ENCODE measurements around the gene NMT2. TPM values are rescaled to one million over a fixed set of nuclear protein-coding genes. Genes with fewer than 3 reads are reported as not detected.

Gene NMT2
- polyA plus RNA-seq, 4 donors: 9.2 to 19.2 (median 11.9) TPM

- Histone ChIP-seq H3K27ac (ENCODE audit: low read depth in 1 of 3, low read length in 2 of 3) (no peak overlapping the region), H3K36me3 (ENCODE audit: control insufficient read depth in 3 of 3, insufficient read depth in 2 of 3, low read depth in 1 of 3, low read length in 3 of 3) (peaks cover 0 to 8% (median 0%) of the 10 kb centered on the region in 3 donors), H3K4me3 (ENCODE audit: low read depth in 1 of 3, low read length in 3 of 3) (no peak overlapping the region), H3K9me3 (ENCODE audit: control insufficient read depth in 2 of 2, insufficient read depth in 1 of 2, low read depth in 1 of 2, low read length in 1 of 2) (no peaks in the 10 kb centered on the region), H3K4me1 (ENCODE audit: control insufficient read depth in 3 of 3, insufficient read depth in 2 of 3, low read depth in 1 of 3, low read length in 2 of 3) (no peaks in the 10 kb centered on the region), H3K27me3 (ENCODE audit: control insufficient read depth in 3 of 3, insufficient read depth in 3 of 3, low read length in 3 of 3) (no peaks in the 10 kb centered on the region)
- WGBS, 3 donors: 57 to 60% (median 58%) methylated on average over 16 of the region's 16 CpGs
- FAIRE-seq (no peak), DNase-seq (no peak)
These were observed 27.1 kb downstream of the NMT2 start for GRCh38 chr10:15141136-15142054.

GRCh38 chr10:15140698-15141097 is 27.8 kb downstream of the NMT2 start:
- H3K9me3 ChIP-seq (ENCODE audit: control insufficient read depth in 2 of 2, insufficient read depth in 1 of 2, low read depth in 1 of 2, low read length in 1 of 2): no peaks in the 10 kb centered on the region
- WGBS, 3 donors: 90 to 96% (median 91%) methylated on average over 7 of the region's 7 CpGs
- peaks cover 0 to 8% (median 0%) of the 10 kb centered on the region in 3 donors for H3K36me3 ChIP-seq (ENCODE audit: control insufficient read depth in 3 of 3, insufficient read depth in 2 of 3, low read depth in 1 of 3, low read length in 3 of 3)
- H3K4me1 ChIP-seq (ENCODE audit: control insufficient read depth in 3 of 3, insufficient read depth in 2 of 3, low read depth in 1 of 3, low read length in 2 of 3): no peaks in the 10 kb centered on the region
- no peaks in the 10 kb centered on the region for H3K27me3 ChIP-seq (ENCODE audit: control insufficient read depth in 3 of 3, insufficient read depth in 3 of 3, low read length in 3 of 3)
- FAIRE-seq: no peak
- DNase-seq: no peak
- H3K4me3 ChIP-seq (ENCODE audit: low read depth in 1 of 3, low read length in 3 of 3): no peak overlapping the region
- no peak overlapping the region for H3K27ac ChIP-seq (ENCODE audit: low read depth in 1 of 3, low read length in 2 of 3)

- 99 to 100% (median 100%) methylated on average over 1 of the region's 1 CpG for WGBS, 3 donors
- Histone ChIP-seq H3K27ac (ENCODE audit: low read depth in 1 of 3, low read length in 2 of 3) (no peak overlapping the region), H3K4me1 (ENCODE audit: control insufficient read depth in 3 of 3, insufficient read depth in 2 of 3, low read depth in 1 of 3, low read length in 2 of 3) (no peaks in the 10 kb centered on the region), H3K9me3 (ENCODE audit: control insufficient read depth in 2 of 2, insufficient read depth in 1 of 2, low read depth in 1 of 2, low read length in 1 of 2) (no peaks in the 10 kb centered on the region), H3K27me3 (ENCODE audit: control insufficient read depth in 3 of 3, insufficient read depth in 3 of 3, low read length in 3 of 3) (no peaks in the 10 kb centered on the region), H3K4me3 (ENCODE audit: low read depth in 1 of 3, low read length in 3 of 3) (no peak overlapping the region), H3K36me3 (ENCODE audit: control insufficient read depth in 3 of 3, insufficient read depth in 2 of 3, low read depth in 1 of 3, low read length in 3 of 3) (peaks cover 2 to 32% (median 12%) of the 10 kb centered on the region in 3 donors)
- DNase-seq (no peak), FAIRE-seq (no peak)
These were observed 30.9 kb downstream of the NMT2 start for GRCh38 chr10:15137636-15138035.

- H3K9me3 ChIP-seq (ENCODE audit: control insufficient read depth in 2 of 2, insufficient read depth in 1 of 2, low read depth in 1 of 2, low read length in 1 of 2): no peaks in the 10 kb centered on the region
- H3K4me3 ChIP-seq (ENCODE audit: low read depth in 1 of 3, low read length in 3 of 3): no peak overlapping the region
- H3K36me3 ChIP-seq (ENCODE audit: control insufficient read depth in 3 of 3, insufficient read depth in 2 of 3, low read depth in 1 of 3, low read length in 3 of 3): peaks cover 2 to 36% (median 12%) of the 10 kb centered on the region in 3 donors
- no peaks in the 10 kb centered on the region for H3K27me3 ChIP-seq (ENCODE audit: control insufficient read depth in 3 of 3, insufficient read depth in 3 of 3, low read length in 3 of 3)
- no peak overlapping the region for H3K27ac ChIP-seq (ENCODE audit: low read depth in 1 of 3, low read length in 2 of 3)
- DNase-seq (no peak), FAIRE-seq (no peak)
- no peaks in the 10 kb centered on the region for H3K4me1 ChIP-seq (ENCODE audit: control insufficient read depth in 3 of 3, insufficient read depth in 2 of 3, low read depth in 1 of 3, low read length in 2 of 3)
- WGBS, 3 donors: 66 to 67% (median 66%) methylated on average over 4 of the region's 4 CpGs
These were observed 31.5 kb downstream of the NMT2 start for GRCh38 chr10:15137036-15137359.

GRCh38 chr10:15136129-15137035 is 32.1 kb downstream of the NMT2 start:
- H3K27ac ChIP-seq (ENCODE audit: low read depth in 1 of 3, low read length in 2 of 3): no peak overlapping the region
- H3K4me1 ChIP-seq (ENCODE audit: control insufficient read depth in 3 of 3, insufficient read depth in 2 of 3, low read depth in 1 of 3, low read length in 2 of 3): no peaks in the 10 kb centered on the region
- H3K9me3 ChIP-seq (ENCODE audit: control insufficient read depth in 2 of 2, insufficient read depth in 1 of 2, low read depth in 1 of 2, low read length in 1 of 2): no peaks in the 10 kb centered on the region
- no peak for FAIRE-seq
- no peak for DNase-seq
- peaks cover 3 to 37% (median 13%) of the 10 kb centered on the region in 3 donors for H3K36me3 ChIP-seq (ENCODE audit: control insufficient read depth in 3 of 3, insufficient read depth in 2 of 3, low read depth in 1 of 3, low read length in 3 of 3)
- no peaks in the 10 kb centered on the region for H3K27me3 ChIP-seq (ENCODE audit: control insufficient read depth in 3 of 3, insufficient read depth in 3 of 3, low read length in 3 of 3)
- H3K4me3 ChIP-seq (ENCODE audit: low read depth in 1 of 3, low read length in 3 of 3): no peak overlapping the region
- 92 to 95% (median 94%) methylated on average over 11 of the region's 11 CpGs for WGBS, 3 donors

GRCh38 chr10:15131330-15131729 is 37.2 kb downstream of the NMT2 start:
- H3K9me3 ChIP-seq (ENCODE audit: control insufficient read depth in 2 of 2, insufficient read depth in 1 of 2, low read depth in 1 of 2, low read length in 1 of 2): peaks cover 0 to 3% of the 10 kb centered on the region in 2 donors
- H3K4me1 ChIP-seq (ENCODE audit: control insufficient read depth in 3 of 3, insufficient read depth in 2 of 3, low read depth in 1 of 3, low read length in 2 of 3): no peaks in the 10 kb centered on the region
- no peaks in the 10 kb centered on the region for H3K27me3 ChIP-seq (ENCODE audit: control insufficient read depth in 3 of 3, insufficient read depth in 3 of 3, low read length in 3 of 3)
- DNase-seq (no peak), FAIRE-seq (no peak)
- H3K36me3 ChIP-seq (ENCODE audit: control insufficient read depth in 3 of 3, insufficient read depth in 2 of 3, low read depth in 1 of 3, low read length in 3 of 3): peaks cover 7 to 48% (median 17%) of the 10 kb centered on the region in 3 donors
- 97 to 98% (median 97%) methylated on average over 5 of the region's 5 CpGs for WGBS, 3 donors
- no peak overlapping the region for H3K4me3 ChIP-seq (ENCODE audit: low read depth in 1 of 3, low read length in 3 of 3)
- no peak overlapping the region for H3K27ac ChIP-seq (ENCODE audit: low read depth in 1 of 3, low read length in 2 of 3)

- Histone ChIP-seq H3K4me1 (ENCODE audit: control insufficient read depth in 3 of 3, insufficient read depth in 2 of 3, low read depth in 1 of 3, low read length in 2 of 3) (no peaks in the 10 kb centered on the region), H3K27me3 (ENCODE audit: control insufficient read depth in 3 of 3, insufficient read depth in 3 of 3, low read length in 3 of 3) (no peaks in the 10 kb centered on the region), H3K9me3 (ENCODE audit: control insufficient read depth in 2 of 2, insufficient read depth in 1 of 2, low read depth in 1 of 2, low read length in 1 of 2) (peaks cover 0 to 4% of the 10 kb centered on the region in 2 donors), H3K27ac (ENCODE audit: low read depth in 1 of 3, low read length in 2 of 3) (no peak overlapping the region), H3K36me3 (ENCODE audit: control insufficient read depth in 3 of 3, insufficient read depth in 2 of 3, low read depth in 1 of 3, low read length in 3 of 3) (peaks cover 5 to 33% (median 7%) of the 10 kb centered on the region in 3 donors), H3K4me3 (ENCODE audit: low read depth in 1 of 3, low read length in 3 of 3) (no peak overlapping the region)
- 88 to 91% (median 88%) methylated on average over 3 of the region's 3 CpGs for WGBS, 3 donors
- no peak for FAIRE-seq
- DNase-seq: no peak
These were observed 43.6 kb downstream of the NMT2 start for GRCh38 chr10:15124908-15125307.

GRCh38 chr10:15124190-15124589 is 44.3 kb downstream of the NMT2 start:
- Histone ChIP-seq H3K9me3 (ENCODE audit: control insufficient read depth in 2 of 2, insufficient read depth in 1 of 2, low read depth in 1 of 2, low read length in 1 of 2) (peaks cover 0 to 4% of the 10 kb centered on the region in 2 donors), H3K4me1 (ENCODE audit: control insufficient read depth in 3 of 3, insufficient read depth in 2 of 3, low read depth in 1 of 3, low read length in 2 of 3) (no peaks in the 10 kb centered on the region), H3K27me3 (ENCODE audit: control insufficient read depth in 3 of 3, insufficient read depth in 3 of 3, low read length in 3 of 3) (no peaks in the 10 kb centered on the region), H3K36me3 (ENCODE audit: control insufficient read depth in 3 of 3, insufficient read depth in 2 of 3, low read depth in 1 of 3, low read length in 3 of 3) (peaks cover 7 to 37% (median 10%) of the 10 kb centered on the region in 3 donors), H3K4me3 (ENCODE audit: low read depth in 1 of 3, low read length in 3 of 3) (no peak overlapping the region), H3K27ac (ENCODE audit: low read depth in 1 of 3, low read length in 2 of 3) (no peak overlapping the region)
- FAIRE-seq (no peak), DNase-seq (no peak)
- 92 to 97% (median 95%) methylated on average over 9 of the region's 9 CpGs for WGBS, 3 donors

All from small intestine (tissue), 7 donors.